Neural progenitor cell (in vitro differentiated cells): ENCODE results near the gene SEMA6A.

Experiments used
- EZH2 ChIP-seq: fragments of 200-600 bp; sonication (generic); IDR thresholded peaks from 2 replicates; pipeline ENCODE4 v1.6.1; 2017; ENCODE audit warnings: antibody characterized with exemption, mild to moderate bottlenecking, moderate library complexity
- TF ChIP-seq, protein P1 (sequence below): fragments of 200-600 bp; sonication (generic); IDR thresholded peaks from 2 replicates; pipeline ENCODE4 v1.5.1; 2017; ENCODE audit warnings: antibody characterized with exemption, mild to moderate bottlenecking

DNA sequence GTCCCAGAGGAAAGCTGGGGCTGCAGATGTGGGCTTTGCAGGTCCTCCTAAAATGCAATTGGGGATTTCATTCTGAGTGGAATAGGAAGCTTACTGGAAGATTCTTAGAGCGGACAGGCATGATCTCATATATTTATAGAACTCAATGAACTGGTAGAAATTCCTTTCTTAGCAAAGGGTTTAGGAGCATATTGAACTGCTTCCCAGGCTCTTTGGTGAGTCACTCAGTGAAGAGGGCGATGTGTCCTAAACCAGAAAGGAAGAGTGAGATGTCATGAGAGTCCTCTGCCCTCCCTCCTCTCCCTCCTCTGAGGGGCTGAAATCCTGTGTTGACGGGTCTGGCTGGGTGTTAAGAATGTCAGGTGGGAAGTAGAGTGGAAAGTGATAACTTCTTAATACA lies 26.3 kb upstream of the SEMA6A start:
- TF ChIP-seq, protein P1, sequence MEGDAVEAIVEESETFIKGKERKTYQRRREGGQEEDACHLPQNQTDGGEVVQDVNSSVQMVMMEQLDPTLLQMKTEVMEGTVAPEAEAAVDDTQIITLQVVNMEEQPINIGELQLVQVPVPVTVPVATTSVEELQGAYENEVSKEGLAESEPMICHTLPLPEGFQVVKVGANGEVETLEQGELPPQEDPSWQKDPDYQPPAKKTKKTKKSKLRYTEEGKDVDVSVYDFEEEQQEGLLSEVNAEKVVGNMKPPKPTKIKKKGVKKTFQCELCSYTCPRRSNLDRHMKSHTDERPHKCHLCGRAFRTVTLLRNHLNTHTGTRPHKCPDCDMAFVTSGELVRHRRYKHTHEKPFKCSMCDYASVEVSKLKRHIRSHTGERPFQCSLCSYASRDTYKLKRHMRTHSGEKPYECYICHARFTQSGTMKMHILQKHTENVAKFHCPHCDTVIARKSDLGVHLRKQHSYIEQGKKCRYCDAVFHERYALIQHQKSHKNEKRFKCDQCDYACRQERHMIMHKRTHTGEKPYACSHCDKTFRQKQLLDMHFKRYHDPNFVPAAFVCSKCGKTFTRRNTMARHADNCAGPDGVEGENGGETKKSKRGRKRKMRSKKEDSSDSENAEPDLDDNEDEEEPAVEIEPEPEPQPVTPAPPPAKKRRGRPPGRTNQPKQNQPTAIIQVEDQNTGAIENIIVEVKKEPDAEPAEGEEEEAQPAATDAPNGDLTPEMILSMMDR = no peak
- TF ChIP-seq EZH2 = no peak
